ENCODE measurements around the gene NPIPA7.
"Not testable (repeated sequence)": the region's sequence is repeated elsewhere in the genome, so short reads cannot be mapped to it uniquely, and the experiment has no call there.

The NPIPA7 gene

DNA sequence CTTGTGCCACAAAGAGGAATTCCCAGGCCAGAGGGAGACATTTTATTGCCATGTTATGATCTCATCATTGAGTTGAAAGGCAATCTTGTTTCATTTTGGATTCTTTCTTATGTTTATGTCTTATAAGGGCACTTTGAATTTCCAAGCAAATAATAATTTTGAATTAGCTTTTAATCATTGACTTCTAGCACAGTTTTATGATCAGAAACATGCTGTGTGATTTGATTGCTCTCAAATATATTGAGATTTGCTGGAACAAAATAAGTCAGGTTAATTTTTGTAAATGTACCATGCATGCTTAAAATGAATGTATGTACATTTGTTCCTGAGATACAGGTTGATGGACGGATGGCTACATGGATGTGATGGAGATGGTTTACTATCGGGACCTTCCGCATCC, at the start of gene NPIPA7:
TSS of gene NPIPA7 (plus strand) at position 301 of the 400 bp plus-strand sequence. CDS start 105 bp downstream, outside the sequence.
- DNase-seq: not testable (repeated sequence)

DNA sequence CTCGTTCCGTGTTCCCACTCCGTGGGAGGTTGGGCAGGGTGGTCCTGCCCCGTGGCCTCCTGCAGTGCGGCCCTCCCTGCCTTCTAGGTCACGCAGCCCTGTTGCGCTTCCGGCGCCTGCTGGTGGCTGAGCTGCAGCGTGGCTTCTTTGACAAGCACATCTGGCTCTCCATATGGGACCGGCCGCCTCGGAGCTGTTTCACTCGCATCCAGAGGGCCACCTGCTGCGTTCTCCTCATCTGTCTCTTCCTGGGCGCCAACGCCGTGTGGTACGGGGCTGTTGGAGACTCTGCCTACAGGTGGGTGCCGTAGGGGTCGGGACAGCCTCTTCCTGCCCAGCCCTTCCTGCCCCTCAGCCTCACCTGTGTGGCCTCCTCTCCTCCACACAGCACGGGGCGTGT, 47.5 kb upstream of the NPIPA7 start:
- not testable (repeated sequence) for DNase-seq

DNA sequence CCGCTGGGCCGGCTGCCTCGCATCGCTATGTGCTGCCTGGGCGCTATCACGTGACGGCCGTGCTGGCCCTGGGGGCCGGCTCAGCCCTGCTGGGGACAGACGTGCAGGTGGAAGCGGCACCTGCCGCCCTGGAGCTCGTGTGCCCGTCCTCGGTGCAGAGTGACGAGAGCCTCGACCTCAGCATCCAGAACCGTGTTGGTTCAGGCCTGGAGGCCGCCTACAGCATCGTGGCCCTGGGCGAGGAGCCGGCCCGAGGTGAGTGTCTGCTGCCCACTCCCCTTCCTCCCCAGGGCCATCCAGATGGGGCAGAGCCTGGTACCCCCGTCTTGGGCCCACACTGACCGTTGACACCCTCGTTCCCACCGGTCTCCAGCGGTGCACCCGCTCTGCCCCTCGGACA, 21.4 kb upstream of the NPIPA7 start:
- DNase-seq: not testable (repeated sequence)

DNA sequence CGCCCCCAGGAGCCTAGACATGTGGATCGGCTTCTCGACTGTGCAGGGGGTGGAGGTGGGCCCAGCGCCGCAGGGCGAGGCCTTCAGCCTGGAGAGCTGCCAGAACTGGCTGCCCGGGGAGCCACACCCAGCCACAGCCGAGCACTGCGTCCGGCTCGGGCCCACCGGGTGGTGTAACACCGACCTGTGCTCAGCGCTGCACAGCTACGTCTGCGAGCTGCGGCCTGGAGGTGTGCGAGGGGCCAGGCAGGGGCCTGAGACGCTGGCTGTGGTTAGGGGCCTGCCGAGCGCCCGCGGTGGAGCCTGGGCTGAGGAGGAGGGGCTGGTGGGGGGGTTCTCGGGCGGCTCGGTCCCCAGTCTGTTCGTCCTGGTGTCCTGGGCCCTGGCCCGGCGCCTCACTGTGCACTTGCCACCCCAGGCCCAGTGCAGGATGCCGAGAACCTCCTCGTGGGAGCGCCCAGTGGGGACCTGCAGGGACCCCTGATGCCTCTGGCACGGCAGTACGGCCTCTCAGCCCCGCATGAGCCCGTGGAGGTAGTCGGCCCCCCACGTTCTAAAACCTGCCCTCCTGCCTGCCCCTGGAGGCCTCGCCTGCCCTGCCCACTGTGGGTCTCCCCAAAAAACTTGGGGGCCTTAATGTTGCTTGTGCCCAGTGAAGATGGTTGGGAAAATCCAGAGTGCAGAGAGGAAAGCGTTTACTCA, 20.2 kb upstream of the NPIPA7 start:
- not testable (repeated sequence) for DNase-seq

DNA sequence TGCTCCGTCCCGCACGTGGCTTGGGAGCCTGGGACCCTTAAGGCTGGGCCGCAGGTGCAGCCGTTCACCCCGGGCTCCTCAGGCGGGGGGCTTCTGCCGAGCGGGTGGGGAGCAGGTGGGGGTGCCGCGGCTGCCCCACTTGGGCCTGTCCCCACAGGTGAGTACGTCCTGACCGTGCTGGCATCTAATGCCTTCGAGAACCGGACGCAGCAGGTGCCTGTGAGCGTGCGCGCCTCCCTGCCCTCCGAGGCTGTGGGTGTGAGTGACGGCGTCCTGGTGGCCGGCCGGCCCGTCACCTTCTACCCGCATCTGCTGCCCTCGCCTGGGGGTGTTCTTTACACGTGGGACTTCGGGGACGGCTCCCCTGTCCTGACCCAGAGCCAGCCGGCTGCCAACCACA, 15.3 kb upstream of the NPIPA7 start:
- DNase-seq: not testable (repeated sequence)

DNA sequence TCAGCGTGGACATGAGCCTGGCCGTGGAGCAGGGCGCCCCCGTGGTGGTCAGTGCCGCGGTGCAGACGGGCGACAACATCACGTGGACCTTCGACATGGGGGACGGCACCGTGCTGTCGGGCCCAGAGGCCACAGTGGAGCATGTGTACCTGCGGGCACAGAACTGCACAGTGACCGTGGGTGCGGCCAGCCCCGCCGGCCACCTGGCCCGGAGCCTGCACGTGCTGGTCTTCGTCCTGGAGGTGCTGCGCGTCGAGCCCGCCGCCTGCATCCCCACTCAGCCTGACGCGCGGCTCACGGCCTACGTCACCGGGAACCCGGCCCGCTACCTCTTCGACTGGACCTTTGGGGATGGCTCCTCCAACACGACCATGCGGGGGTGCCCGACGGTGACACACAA, 14.8 kb upstream of the NPIPA7 start:
- not testable (repeated sequence) for DNase-seq

DNA sequence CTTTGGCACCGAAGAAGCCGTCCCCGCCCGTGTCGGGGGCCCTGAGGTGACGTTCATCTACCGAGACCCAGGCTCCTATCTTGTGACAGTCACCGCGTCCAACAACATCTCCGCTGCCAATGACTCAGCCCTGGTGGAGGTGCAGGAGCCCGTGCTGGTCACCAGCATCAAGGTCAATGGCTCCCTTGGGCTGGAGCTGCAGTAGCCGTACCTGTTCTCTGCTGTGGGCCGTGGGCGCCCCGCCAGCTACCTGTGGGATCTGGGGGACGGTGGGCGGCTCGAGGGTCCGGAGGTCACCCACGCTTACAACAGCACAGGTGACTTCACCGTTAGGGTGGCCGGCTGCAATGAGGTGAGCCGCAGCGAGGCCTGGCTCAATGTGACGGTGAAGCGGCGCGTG, 14.2 kb upstream of the NPIPA7 start:
- not testable (repeated sequence) for DNase-seq

DNA sequence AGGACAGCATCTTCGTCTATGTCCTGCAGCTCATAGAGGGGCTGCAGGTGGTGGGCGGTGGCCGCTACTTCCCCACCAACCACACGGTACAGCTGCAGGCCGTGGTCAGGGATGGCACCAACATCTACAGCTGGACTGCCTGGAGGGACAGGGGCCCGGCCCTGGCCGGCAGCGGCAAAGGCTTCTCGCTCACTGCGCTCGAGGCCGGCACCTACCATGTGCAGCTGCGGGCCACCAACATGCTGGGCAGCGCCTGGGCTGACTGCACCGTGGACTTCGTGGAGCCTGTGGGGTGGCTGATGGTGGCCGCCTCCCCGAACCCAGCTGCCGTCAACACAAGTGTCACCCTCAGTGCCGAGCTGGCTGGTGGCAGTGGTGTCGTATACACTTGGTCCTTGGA, 13.6 kb upstream of the NPIPA7 start:
- not testable (repeated sequence) for DNase-seq

DNA sequence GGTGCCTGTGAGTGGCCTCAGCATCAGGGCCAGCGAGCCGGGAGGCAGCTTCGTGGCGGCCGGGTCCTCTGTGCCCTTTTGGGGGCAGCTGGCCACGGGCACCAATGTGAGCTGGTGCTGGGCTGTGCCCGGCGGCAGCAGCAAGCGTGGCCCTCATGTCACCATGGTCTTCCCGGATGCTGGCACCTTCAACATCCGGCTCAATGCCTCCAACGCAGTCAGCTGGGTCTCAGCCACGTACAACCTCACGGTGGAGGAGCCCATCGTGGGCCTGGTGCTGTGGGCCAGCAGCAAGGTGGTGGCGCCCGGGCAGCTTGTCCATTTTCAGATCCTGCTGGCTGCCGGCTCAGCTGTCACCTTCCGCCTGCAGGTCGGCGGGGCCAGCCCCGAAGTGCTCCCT, 13.1 kb upstream of the NPIPA7 start:
- DNase-seq: not testable (repeated sequence)

DNA sequence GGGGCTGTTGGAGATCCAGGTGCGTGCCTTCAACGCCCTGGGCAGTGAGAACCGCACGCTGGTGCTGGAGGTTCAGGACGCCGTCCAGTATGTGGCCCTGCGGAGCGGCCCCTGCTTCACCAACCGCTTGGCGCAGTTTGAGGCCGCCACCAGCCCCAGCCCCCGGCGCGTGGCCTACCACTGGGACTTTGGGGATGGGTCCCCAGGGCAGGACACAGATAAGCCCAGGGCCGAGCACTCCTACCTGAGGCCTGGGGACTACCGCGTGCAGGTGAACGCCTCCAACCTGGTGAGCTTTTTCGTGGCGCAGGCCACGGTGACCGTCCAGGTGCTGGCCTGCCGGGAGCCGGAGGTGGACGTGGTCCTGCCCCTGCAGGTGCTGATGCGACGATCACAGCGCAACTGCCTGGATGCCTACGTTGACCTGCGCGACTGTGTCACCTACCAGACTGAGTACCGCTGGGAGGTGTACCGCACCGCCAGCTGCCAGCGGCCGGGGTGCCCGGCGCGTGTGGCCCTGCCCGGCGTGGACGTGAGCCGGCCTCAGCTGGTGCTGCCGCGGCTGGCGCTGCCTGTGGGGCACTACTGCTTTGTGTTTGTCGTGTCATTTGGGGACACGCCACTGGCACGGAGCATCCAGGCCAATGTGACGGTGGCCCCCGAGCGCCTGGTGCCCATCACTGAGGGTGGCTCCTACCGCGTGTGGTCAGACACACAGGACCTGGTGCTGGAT, 12.2 kb upstream of the NPIPA7 start:
- DNase-seq: not testable (repeated sequence)

DNA sequence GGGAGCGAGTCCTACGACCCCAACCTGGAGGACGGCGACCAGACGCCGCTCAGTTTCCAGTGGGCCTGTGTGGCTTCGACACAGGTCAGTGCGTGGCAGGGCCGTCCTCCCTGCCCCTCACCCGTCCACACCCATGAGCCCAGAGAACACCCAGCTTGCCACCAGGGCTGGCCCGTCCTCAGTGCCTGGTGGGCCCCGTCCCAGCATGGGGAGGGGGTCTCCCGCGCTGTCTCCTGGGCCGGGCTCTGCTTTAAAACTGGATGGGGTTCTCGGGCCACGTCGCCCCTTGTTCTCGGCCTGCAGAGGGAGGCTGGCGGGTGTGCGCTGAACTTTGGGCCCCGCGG, 11.7 kb upstream of the NPIPA7 start:
- DNase-seq: not testable (repeated sequence)

DNA sequence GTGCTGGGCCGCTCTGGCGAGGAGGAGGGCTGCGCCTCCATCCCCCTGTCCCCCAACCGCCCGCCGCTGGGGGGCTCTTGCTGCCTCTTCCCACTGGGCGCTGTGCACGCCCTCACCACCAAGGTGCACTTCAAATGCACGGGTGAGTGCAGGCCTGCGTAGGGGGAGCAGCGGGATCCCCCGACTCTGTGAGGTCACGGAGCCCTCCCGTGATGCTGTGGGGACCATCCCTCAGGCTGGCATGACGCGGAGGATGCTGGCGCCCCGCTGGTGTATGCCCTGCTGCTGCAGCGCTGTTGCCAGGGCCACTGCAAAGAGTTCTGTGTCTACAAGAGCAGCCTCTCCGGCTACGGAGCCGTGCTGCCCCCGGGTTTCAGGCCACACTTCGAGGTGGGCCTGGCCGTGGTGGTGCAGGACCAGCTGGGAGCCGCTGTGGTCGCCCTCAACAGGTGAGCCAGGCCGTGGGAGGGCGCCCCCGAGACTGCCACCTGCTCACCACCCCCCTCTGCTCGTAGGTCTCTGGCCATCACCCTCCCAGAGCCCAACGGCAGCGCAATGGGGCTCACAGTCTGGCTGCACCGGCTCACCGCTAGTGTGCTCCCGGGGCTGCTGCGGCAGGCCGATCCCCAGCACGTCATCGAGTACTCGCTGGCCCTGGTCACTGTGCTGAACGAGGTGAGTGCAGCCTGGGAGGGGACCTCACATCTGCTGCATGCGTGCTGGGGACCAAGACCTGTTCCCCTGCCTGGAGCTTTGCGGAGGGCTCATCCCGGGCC, 9.7 kb upstream of the NPIPA7 start:
- not testable (repeated sequence) for DNase-seq

DNA sequence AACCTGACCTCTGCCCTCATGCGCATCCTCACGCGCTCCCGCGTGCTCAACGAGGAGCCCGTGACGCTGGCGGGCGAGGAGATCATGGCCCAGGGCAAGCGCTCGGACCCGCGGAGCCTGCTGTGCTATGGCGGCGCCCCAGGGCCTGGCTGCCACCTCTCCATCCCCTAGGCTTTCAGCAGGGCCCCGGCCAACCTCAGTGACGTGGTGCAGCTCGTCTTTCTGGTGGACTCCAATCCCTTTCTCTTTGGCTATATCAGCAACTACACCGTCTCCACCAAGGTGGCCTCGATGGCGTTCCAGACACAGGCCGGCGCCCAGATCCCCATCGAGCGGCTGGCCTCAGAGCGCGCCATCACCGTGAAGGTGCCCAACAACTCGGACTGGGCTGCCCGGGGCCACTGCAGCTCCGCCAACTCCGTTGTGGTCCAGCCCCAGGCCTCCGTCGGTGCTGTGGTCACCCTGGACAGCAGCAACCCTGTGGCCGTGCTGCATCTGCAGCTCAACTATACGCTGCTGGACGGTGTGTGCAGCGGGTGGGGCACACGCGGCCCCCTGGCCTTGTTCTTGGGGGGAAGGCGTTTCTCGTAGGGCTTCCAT, 7.7 kb upstream of the NPIPA7 start:
- not testable (repeated sequence) for DNase-seq

DNA sequence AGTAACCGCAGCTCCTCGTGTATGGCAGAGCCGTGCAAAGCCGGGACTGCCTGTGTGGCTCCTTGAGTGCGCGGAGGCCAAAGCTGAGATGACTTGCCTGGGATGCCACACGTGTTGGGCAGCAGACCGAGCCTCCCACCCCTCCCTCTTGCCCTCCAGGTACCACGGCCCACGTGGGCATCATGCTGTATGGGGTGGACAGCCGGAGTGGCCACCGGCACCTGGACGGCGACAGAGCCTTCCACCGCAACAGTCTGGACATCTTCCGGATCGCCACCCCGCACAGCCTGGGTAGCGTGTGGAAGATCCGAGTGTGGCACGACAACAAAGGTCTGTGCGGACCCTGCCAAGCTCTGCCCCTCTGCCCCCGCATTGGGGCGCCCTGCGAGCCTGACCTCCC, 4.7 kb upstream of the NPIPA7 start:
- DNase-seq: not testable (repeated sequence)

DNA sequence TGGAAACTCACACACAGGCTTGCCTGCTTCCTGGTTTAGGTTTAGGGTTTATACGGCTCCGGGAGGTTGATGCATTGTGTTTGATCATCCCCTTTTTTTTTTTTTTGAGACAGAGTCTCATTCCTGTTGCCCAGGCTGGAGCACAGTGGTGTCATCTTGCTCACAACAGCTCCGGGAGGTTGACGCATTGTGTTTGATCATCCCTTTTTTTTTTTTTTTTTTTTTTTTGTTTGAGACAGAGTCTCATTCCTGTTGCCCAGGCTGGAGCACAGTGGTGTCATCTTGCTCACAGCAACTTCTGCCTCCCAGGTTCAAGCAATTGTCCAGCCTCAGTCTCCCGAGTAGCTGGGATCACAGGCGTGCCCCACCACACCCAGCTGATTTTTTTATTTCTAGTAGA, 20.7 kb downstream of the NPIPA7 start:
- DNase-seq: not testable (repeated sequence)

DNA sequence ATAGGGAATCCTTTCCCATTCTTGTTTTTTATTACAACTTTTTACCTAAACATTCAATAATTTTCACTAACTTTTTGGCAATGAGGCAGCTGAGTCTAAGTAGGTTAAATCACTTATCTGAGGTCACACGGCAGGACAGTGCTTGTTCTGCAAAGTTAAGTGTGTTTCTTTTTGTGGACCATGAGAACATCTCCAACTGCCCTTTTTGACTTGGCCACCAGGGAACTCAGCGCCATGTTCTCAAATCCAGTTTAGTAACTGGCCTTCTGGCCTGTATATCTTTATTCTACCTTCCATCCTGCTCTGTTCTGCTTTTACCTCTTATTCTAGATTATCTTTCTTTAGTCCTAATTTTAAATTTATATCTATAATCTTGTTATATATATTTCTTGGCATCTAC, 23.4 kb downstream of the NPIPA7 start:
- not testable (repeated sequence) for DNase-seq

DNA sequence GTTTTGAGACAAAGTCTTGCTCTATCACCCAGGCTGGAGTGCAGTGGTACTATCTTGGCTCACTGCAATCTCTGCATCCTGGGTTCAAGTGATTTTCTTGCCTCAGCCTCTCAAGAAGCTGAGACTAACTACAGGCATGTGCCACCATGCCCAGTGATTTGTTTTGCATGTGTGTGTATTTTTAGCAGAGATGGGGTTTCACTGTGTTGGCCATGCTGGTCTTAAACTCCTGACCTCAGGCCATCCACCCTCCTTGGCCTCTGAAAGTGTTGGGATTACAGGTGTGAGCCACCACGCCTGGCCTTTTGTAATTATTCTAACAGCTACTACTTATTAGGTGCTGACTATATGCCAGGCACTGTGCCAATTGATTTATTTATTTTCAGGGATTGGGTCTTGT, 25.3 kb downstream of the NPIPA7 start:
- DNase-seq: not testable (repeated sequence)

DNA sequence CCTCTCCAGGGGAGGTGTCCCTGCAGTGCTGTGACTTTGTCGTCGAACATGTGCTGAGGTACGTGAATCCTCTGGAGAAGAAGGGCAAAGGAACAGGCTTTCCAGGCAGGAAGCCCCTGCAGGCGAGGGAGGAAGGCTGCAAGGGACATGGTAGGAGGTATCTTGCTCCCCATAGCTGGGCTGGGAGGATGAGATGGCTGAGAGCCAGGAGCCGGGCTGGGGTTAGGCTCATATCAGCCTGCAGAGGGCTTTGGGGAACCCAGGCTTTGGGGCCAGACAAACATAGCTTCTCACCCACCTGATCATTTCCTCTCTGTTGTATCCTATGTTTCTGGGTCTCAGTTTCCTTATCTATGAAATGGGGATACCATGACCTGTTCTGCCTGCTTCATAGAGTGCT, 26.5 kb downstream of the NPIPA7 start:
- not testable (repeated sequence) for DNase-seq

DNA sequence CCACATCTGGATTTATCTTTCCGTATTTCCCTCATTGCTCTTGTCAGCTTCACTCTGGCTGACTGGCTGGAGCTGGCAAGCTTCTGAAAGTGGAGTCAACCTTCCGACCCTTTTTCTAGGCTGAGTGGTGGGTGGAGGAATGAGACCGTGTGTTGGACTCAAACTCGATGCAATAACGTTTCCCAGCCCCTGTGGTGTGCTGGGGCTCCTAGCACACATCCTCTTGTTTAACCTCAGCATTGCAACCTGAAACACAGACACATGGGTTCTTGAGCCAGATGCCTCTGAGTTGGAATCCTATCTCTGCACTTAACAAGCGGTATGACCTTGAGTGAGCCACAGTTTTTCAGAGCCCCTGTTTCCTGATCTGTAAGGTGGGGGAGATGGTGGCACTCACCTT, 29.5 kb downstream of the NPIPA7 start:
- not testable (repeated sequence) for DNase-seq

DNA sequence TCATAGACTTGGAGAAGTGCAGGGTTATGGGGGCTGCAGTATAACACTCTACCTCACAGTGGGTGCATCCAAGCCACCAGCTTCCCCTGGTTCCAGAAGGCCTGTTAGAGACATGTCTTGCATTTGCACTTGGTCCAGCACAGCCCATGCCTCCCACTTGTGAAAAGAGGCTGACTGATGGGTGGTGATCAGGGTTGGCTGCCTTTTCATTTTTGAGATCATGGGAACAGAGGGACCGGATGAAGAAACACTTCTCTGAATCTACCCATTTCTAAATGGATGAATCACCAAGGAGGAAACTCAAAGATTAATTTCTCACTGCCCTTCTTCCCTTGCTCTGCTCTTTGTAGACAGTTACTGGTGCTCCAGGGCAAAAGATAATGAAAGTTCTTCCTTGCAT, 34.8 kb downstream of the NPIPA7 start:
- not testable (repeated sequence) for DNase-seq

DNA sequence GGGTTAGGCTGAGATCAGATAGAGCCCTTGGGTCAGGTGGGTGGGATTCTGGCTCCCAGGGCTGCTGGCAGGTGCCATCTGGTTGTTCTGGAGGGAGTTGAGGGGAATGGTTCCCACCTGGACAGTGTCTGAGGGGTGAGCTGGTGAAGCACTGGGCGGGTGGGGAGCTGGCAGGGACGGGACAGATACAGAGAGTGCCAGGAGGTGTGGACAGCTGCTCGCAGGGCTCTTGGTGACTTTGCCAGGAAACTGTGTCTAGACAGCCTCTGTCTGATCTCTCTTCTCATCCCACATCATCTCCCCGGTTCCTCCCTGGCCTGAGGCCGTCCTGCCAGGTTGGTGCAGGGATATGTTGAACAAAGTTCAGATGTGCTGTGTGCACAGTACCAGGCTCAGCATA, 38.1 kb downstream of the NPIPA7 start:
- DNase-seq: not testable (repeated sequence)

DNA sequence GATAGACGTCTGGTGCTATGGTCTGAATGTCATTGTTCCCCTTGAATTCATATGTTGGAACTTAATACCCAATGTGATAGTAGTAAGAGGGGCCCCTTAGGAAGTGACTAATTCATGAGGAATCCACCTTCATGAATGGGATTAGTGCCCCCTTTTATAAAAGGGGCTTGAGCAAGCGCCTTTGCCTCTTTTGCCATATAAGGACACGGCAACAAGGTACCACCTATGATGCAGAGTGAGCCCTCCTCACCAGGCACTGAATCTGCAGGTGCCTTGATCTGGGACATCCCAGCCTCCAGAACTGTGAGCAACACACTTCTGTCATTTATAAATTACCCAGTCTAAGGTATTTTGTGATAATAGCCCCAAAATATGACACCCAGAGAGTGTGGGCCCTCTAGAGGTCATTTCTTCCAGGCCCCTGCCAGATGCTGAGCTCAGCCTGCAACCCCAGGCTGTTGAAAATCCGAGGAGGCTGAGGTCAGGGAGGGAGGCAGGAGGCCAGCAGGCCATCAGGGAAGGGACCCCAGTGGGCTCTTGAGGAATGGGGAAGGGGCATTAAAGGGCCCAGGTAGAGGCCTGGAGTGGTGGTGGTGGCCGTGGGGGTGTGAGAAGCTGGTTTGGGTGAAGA, 39.1 kb downstream of the NPIPA7 start:
- DNase-seq: not testable (repeated sequence)

DNA sequence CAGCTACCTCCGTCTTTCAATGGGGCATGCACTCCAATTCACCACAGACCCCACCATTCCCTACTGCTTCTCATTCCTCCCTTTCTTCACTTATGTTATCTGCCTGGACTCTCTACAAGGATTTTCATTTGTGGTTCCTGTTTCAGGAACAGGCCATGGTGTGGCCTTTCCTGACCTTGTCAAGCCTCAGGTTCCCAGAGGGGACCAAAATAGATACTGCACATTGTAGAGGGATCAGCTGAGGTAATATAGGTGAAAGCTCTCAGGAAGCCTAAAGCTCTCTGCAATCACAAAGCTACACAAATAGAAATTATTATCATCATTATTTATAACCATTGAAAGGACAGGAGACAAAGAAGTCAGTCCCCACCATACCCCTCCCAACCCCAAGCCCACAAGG, 41.6 kb downstream of the NPIPA7 start:
- not testable (repeated sequence) for DNase-seq

Data from NCI-H2171 (cell line).